HG03108 (cell line): ENCODE data around the gene ARFGEF3.

ENCODE experiments used
- ATAC-seq: cut with Tn5 transposase; IDR thresholded peaks from one replicate; pipeline ENCODE4 v1.9.1; 2021; ENCODE audit warnings: moderate library complexity; ENCODE audit not compliant: unreplicated experiment

Gene ARFGEF3

GRCh38 chr6:138238368-138238767, 76.6 kb downstream of the ARFGEF3 start:
- ATAC-seq = no peak

- ATAC-seq = no peak
Measured at GRCh38 chr6:138239774-138240173, 78.0 kb downstream of the ARFGEF3 start.

- ATAC-seq = no peak
Measured at GRCh38 chr6:138240476-138241245, 78.9 kb downstream of the ARFGEF3 start.

GRCh38 chr6:138241381-138241780, 79.6 kb downstream of the ARFGEF3 start:
- ATAC-seq = no peak

- ATAC-seq = no peak
Measured at GRCh38 chr6:138241934-138242333, 80.2 kb downstream of the ARFGEF3 start.

GRCh38 chr6:138242987-138243592, 81.4 kb downstream of the ARFGEF3 start:
- ATAC-seq = no peak

- no peak for ATAC-seq
Measured at GRCh38 chr6:138245751-138246150, 84.0 kb downstream of the ARFGEF3 start.

GRCh38 chr6:138246650-138247440, 85.1 kb downstream of the ARFGEF3 start:
- no peak for ATAC-seq

- ATAC-seq = no peak
Measured at GRCh38 chr6:138248011-138248410, 86.3 kb downstream of the ARFGEF3 start.

GRCh38 chr6:138248878-138249277, 87.1 kb downstream of the ARFGEF3 start:
- ATAC-seq = no peak

GRCh38 chr6:138250053-138250452, 88.3 kb downstream of the ARFGEF3 start:
- ATAC-seq = no peak

- ATAC-seq = no peak
Measured at GRCh38 chr6:138250513-138251247, 88.9 kb downstream of the ARFGEF3 start.

- no peak for ATAC-seq
Measured at GRCh38 chr6:138253731-138254130, 92.0 kb downstream of the ARFGEF3 start.

- no peak for ATAC-seq
Measured at GRCh38 chr6:138255443-138255842, 93.7 kb downstream of the ARFGEF3 start.

- no peak for ATAC-seq
Measured at GRCh38 chr6:138257638-138258040, 95.9 kb downstream of the ARFGEF3 start.

GRCh38 chr6:138258197-138258596, 96.5 kb downstream of the ARFGEF3 start:
- ATAC-seq = no peak

GRCh38 chr6:138258991-138259390, 97.3 kb downstream of the ARFGEF3 start:
- no peak for ATAC-seq

- no peak for ATAC-seq
Measured at GRCh38 chr6:138261116-138261780, 99.5 kb downstream of the ARFGEF3 start.

GRCh38 chr6:138263963-138264362, 102.2 kb downstream of the ARFGEF3 start:
- ATAC-seq = no peak

- ATAC-seq = no peak
Measured at GRCh38 chr6:138264372-138264880, 102.7 kb downstream of the ARFGEF3 start.
